ENCODE measurements around the gene REV3L.
"Not testable (repeated sequence)": the region's sequence is repeated elsewhere in the genome, so short reads cannot be mapped to it uniquely, and the experiment has no call there.

The REV3L gene

DNA sequence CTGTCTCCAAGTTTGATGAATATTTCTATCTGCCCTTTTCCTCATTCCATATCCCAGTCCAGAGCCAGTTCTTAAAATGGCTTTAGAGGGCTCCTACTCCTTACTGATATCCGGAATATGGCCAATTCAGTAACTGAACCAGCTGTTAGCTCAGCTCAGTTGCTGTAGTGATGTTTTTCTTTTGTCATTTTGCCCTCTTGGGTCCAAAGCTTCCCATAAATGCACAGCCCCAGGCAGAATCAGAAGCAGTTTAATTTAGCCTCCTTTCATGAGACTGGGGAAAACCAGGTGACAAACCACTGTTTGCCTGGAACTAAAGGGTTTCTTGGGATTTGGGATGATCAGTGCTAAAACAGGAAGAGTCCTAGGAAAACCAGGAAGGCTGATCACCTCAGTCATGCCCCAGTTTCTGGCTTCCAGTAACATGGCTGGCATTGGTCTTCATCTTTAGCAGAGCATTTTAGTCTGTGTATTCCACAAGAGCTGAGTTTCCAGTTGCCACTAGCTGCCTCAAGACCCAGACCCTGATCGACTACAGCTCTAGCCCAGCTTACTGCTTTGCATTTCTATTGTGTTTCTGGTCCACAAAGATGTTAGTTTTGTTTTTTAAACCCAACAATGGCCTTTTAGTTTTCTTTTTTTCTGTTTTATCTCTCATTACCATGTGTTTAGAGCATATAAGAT is 40.6 kb upstream of the REV3L start:
- TF ChIP-seq, protein P1, sequence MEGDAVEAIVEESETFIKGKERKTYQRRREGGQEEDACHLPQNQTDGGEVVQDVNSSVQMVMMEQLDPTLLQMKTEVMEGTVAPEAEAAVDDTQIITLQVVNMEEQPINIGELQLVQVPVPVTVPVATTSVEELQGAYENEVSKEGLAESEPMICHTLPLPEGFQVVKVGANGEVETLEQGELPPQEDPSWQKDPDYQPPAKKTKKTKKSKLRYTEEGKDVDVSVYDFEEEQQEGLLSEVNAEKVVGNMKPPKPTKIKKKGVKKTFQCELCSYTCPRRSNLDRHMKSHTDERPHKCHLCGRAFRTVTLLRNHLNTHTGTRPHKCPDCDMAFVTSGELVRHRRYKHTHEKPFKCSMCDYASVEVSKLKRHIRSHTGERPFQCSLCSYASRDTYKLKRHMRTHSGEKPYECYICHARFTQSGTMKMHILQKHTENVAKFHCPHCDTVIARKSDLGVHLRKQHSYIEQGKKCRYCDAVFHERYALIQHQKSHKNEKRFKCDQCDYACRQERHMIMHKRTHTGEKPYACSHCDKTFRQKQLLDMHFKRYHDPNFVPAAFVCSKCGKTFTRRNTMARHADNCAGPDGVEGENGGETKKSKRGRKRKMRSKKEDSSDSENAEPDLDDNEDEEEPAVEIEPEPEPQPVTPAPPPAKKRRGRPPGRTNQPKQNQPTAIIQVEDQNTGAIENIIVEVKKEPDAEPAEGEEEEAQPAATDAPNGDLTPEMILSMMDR (conservative IDR thresholded peaks at IDR 0.05; ENCODE audit: low read depth, low read length), result no peak
- no peak overlapping the region for H3K4me3 ChIP-seq (ENCODE audit: low read length)
- no peak for DNase-seq (ENCODE audit: low read depth)

DNA sequence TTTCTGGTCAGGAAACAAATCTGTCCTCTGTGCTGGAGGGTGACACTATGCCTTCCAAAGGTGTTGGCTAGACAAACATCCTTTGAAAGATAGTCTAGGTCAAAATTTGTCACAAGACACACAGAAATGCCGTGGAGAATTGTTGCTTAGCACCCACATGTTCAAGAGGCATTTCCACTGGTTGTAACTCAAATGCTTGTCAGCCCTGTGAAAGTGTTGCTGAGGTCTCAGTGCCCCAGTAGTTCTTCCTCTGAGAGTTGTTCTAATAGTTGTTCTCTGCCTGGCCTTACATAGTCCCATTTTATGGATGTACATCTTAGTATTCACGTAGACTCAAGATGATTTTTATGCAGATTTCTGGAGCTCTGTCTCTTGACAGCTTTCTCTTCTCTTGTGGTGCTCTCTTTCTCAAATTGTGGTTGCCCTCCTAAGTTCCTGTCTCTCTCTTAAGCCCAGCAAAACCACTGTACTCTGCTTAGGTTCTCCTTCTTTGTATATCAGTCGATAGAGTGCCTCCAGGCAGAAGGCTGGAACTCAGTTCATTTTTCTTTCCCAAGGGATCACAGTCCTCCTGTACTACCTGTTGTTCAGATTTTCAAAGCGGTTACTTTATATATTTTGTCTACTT is 39.5 kb upstream of the REV3L start:
- TF ChIP-seq, protein P1 (conservative IDR thresholded peaks at IDR 0.05; ENCODE audit: low read depth, low read length), result no peak
- no peak overlapping the region for H3K4me3 ChIP-seq (ENCODE audit: low read length)
- DNase-seq (ENCODE audit: low read depth), result no peak

DNA sequence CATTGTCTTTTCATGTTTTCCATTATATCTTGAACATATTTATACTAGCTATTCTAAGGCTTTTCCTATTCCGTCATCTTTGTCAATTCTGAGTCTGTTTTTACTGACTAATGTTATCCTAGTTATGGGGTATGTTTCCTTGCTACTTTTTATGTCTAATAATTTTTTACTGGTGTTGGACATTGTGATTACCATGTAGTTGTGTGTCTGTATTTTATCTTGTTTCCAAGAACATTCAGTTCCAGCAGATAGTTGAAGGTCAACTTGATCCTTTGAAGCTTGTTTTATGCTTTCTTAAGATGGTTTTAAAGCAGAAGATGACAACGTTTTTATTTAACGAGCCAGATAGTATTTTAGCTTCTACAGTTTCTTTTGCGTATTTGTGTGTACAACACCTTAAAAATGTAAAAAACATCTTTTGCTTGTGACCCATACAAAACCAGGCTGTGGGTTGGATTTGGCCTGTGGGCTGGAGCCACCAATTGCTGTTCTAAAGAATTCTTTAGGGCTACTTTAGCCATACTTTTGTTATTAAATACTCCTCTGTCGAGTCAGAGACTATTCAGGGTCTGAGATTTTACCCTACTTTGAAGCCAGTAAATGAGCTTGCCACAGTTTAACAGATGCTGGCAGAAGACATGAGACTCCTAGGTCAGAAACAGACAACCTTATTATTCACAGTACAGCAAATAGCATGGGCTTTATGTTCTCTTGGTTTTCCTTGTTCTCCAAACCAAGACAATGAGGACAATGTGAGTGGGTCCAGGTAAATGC is 38.7 kb upstream of the REV3L start:
- TF ChIP-seq, protein P1 (conservative IDR thresholded peaks at IDR 0.05; ENCODE audit: low read depth, low read length), result no peak
- no peak overlapping the region for H3K4me3 ChIP-seq (ENCODE audit: low read length)
- no peak for DNase-seq (ENCODE audit: low read depth)

DNA sequence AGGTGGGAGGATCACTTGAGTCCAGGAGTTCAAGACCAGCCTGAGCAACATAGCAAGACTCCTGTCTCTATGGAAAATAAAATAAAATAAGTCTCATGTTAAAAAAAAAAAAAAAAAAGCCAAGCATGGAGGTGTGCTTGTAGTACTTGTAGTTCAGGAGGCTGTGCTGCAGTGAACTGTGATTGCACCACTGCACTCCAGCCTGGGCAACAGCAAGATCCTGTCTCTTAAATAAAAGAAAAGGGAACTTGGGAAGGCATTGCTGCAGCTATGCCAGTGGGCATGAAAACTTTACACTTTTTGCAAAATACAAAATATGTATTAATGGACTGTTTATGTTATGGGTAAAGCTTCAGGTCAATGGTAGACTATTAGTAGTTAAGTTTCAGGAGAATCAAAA is 37.5 kb upstream of the REV3L start:
- TF ChIP-seq, protein P1 (conservative IDR thresholded peaks at IDR 0.05; ENCODE audit: low read depth, low read length), result no peak
- no peak for DNase-seq (ENCODE audit: low read depth)
- no peak overlapping the region for H3K4me3 ChIP-seq (ENCODE audit: low read length)

DNA sequence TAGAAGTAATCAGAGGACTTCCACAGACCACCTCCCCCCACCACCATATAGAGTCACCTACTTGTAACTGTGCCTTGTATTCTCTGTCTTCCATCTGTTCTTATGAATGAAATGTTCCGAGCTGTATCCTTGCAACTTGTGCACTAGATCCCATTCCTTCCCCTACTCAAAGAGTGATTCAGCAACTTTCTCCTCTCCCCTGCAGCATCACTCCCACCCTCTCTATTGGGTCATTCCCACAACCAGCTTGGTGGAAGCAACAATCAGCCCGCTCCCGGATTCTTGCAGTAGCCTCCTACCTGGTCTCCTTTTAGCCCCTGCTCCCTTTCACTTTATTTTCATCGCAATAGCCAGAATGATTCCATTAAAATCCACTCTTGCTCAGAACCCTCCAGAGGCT is 34.9 kb upstream of the REV3L start:
- TF ChIP-seq, protein P1 (conservative IDR thresholded peaks at IDR 0.05; ENCODE audit: low read depth, low read length), result no peak
- H3K4me3 ChIP-seq (ENCODE audit: low read length), result no peak overlapping the region
- DNase-seq (ENCODE audit: low read depth), result no peak

DNA sequence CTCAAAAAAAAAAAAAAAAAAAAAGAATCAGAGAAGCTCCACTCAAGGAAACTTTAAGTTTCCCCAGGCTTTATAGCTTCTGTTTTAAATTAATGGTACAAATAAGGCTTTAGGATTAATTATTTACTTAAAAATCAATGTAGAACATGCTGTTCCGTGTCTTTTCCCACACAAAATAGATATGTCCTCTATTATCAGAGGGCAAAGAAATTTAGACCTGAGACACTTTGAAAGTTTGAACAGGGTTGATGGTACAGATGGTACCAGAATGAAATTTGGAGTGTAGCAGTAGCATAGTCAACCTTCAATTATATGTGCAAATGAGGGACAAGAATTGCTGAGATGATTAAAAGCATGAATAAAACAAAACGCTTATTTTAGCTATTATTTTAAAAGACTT is 32.2 kb upstream of the REV3L start:
- no peak for DNase-seq (ENCODE audit: low read depth)
- TF ChIP-seq, protein P1 (conservative IDR thresholded peaks at IDR 0.05; ENCODE audit: low read depth, low read length), result no peak
- H3K4me3 ChIP-seq (ENCODE audit: low read length), result no peak overlapping the region

DNA sequence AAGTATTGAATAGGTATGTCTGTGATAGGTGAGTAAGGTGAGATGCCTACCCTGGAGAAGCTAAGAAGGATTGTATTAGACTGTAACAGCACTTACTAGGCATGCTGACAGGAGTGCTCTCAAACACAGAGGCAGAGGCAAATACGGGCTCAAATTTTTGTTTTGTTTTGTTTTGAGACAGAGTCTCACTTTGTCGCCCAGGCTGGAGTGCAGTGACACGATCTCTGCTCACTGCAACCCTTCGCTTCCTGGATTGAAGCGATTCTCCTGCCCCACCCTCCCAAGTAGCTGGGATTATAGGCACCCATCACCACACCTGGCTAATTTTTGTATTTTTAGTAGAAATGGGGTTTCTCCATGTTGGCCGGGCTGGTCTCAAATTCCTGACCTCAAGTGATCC is 31.5 kb upstream of the REV3L start:
- not testable (repeated sequence) for H3K4me3 ChIP-seq (ENCODE audit: low read length); DNase-seq (ENCODE audit: low read depth)

DNA sequence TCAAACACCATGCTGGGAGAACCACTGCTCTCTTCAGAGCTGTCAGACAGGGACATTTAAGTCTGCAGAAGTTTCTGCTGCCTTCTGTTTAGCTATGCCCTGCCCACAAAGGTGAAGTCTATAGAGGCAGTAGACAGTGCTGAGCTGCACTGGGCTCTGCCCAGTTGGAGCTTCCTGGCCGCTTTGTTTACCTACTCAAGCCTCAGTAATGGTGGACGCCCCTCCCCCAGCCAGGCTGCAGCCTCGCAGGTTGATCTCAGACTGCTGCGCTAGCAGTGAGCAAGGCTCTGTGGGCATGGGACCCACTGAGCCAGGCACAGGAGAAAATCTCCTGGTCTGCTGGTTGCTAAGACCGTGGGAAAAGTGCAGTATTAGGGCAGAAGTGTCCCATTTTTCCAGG is 24.2 kb upstream of the REV3L start:
- not testable (repeated sequence) for DNase-seq (ENCODE audit: low read depth); H3K4me3 ChIP-seq (ENCODE audit: low read length)

DNA sequence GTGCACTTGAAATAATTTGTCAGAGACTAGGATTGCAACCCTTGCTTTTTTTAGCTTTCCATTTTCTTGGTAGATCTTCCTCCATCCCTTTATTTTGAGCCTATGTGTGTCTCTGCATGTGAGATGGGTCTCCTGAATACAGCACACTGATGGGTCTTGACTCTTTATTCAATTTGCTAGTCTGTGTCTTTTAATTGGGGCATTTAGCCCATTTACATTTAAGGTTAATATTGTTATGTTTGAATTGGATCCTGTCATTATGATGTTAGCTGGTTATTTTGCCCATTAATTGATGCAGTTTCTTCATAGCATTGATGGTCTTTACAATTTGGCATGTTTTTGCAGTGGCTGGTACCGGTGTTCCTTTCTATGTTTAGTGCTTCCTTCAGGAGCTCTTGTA is 22.5 kb upstream of the REV3L start:
- H3K4me3 ChIP-seq (ENCODE audit: low read length); DNase-seq (ENCODE audit: low read depth): not testable (repeated sequence)
